Mesendoderm (in vitro differentiated cells): ENCODE results near the gene PIGO.
A peak's percentile ranks its signal among the peaks of the same experiment; 100 is the strongest.

Source experiments
- DNase-seq: peaks from one replicate; pipeline ENCODE4 v3.0.0; 2013
- H2AK5ac ChIP-seq: 2 replicates; pipeline ENCODE4 v1.6.1; 2013; ENCODE audit warnings: low read length, inconsistent platforms
- H2BK120ac ChIP-seq: 2 replicates; pipeline ENCODE4 v1.6.1; 2013; ENCODE audit warnings: low read depth, mild to moderate bottlenecking, low read length, moderate library complexity, mixed read lengths
- H2BK15ac ChIP-seq: replicated peaks from 2 replicates; pipeline ENCODE4 v1.6.1; 2013; ENCODE audit warnings: low read depth, mild to moderate bottlenecking, moderate library complexity
- H2BK5ac ChIP-seq: 2 replicates; pipeline ENCODE4 v1.6.1; 2013; ENCODE audit warnings: low read length, inconsistent platforms
- H3K18ac ChIP-seq: 2 replicates; pipeline ENCODE4 v1.6.1; 2013; ENCODE audit warnings: mild to moderate bottlenecking, low read length, mixed read lengths
- H3K23ac ChIP-seq: one replicate; pipeline ENCODE4 v1.6.1; 2013; ENCODE audit warnings: low read length
- H3K27ac ChIP-seq: 2 replicates; pipeline ENCODE4 v1.5.1; 2013; ENCODE audit warnings: low read depth, mild to moderate bottlenecking, inconsistent platforms, low read length, moderate library complexity
- H3K27me3 ChIP-seq: 2 replicates; pipeline ENCODE4 v1.6.1; 2013; ENCODE audit warnings: low read length, control low read depth, mild to moderate bottlenecking, inconsistent platforms; ENCODE audit not compliant: insufficient read depth, poor library complexity
- H3K36me3 ChIP-seq: 2 replicates; pipeline ENCODE4 v1.6.1; 2013; ENCODE audit warnings: low read length, inconsistent platforms; ENCODE audit not compliant: control insufficient read depth, insufficient read depth
- H3K4ac ChIP-seq: one replicate; pipeline ENCODE4 v1.6.1; 2013; ENCODE audit warnings: low read depth, mild to moderate bottlenecking, low read length, moderate library complexity
- H3K4me1 ChIP-seq: 2 replicates; pipeline ENCODE4 v1.6.1; 2013; ENCODE audit warnings: low read depth, low read length, inconsistent platforms; ENCODE audit not compliant: control insufficient read depth
- H3K4me2 ChIP-seq: 2 replicates; pipeline ENCODE4 v1.6.1; 2013; ENCODE audit warnings: low read length
- H3K4me3 ChIP-seq: 2 replicates; pipeline ENCODE4 v1.5.1; 2013; ENCODE audit warnings: mild to moderate bottlenecking, low read length
- H3K56ac ChIP-seq: one replicate; pipeline ENCODE4 v1.6.1; 2013; ENCODE audit warnings: low read length
- H3K79me1 ChIP-seq: 2 replicates; pipeline ENCODE4 v1.6.1; 2013; ENCODE audit warnings: low read length, inconsistent platforms
- H3K79me2 ChIP-seq: 2 replicates; pipeline ENCODE4 v1.6.1; 2013; ENCODE audit warnings: mild to moderate bottlenecking, low read length; ENCODE audit not compliant: control insufficient read depth, insufficient read depth
- H3K9ac ChIP-seq: 2 replicates; pipeline ENCODE4 v1.6.1; 2013; ENCODE audit warnings: low read length, inconsistent platforms
- H4K5ac ChIP-seq: one replicate; pipeline ENCODE4 v1.6.1; 2013; ENCODE audit warnings: low read length
- H4K8ac ChIP-seq: one replicate; pipeline ENCODE4 v1.6.1; 2013; ENCODE audit warnings: low read depth, mild to moderate bottlenecking, control low read depth, low read length, moderate library complexity
- WGBS: extraction: QIAGEN DNeasy Blood & Tissue Kit; methylation state at CpG from one replicate; pipeline ENCODE4 v1.1.7; 2013; ENCODE audit warnings: low lambda C conversion rate, missing lambda C conversion rate; ENCODE audit not compliant: insufficient coverage; ENCODE audit errors: extremely low coverage; 5-methylcytosine and 5-hydroxymethylcytosine counted together

PIGO gene

DNA sequence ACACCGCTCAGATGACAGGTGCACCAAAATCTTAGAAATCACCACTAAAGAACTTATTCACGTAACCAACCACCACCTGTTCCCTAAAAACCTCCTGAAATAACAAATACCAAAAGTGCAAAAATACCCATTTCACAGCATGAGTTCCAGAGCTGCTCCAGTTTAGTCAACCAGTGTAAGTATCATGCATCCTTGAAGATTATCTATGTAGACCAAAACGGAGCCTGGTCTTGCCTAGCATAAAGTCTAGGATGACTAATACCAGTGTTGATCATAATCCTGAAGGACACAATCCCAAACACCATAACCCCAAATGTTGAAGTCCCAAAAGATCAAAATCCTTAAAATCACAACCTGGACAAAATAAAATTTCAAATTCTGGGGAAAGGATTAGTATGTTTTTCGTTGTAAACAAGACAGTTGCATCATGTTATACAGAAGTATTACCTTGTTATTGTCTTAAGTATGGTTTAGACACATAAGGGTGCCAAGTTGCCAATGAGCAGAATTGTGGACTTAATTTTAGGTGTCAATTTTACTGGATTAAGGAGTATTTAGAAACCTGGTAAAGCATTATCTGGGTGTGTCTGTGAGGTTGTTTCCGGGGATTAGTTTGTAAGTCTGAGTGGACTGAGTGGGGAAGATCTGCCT is 42.1 kb downstream of the PIGO start:
- Histone ChIP-seq H2BK120ac (no peak overlapping the region), H2AK5ac (no peak overlapping the region), H3K4me1 (no peaks in the 10 kb centered on the region), H4K8ac (no peak overlapping the region), H3K79me2 (no peaks in the 10 kb centered on the region), H3K36me3 (peaks cover 24% of the 10 kb centered on the region), H3K27ac (no peak overlapping the region), H3K4me2 (no peak overlapping the region), H3K18ac (no peak overlapping the region), H3K4ac (no peak overlapping the region), H4K5ac (no peak overlapping the region), H3K23ac (no peak overlapping the region), H3K4me3 (no peak overlapping the region), H3K79me1 (peaks cover 6% of the 10 kb centered on the region), H2BK15ac (no peak overlapping the region), H2BK5ac (no peak overlapping the region), H3K27me3 (no peaks in the 10 kb centered on the region), H3K56ac (no peak overlapping the region), H3K9ac (no peak overlapping the region)
- WGBS: no CpG with 5 or more reads among the region's 5 CpGs
- no peak for DNase-seq

DNA sequence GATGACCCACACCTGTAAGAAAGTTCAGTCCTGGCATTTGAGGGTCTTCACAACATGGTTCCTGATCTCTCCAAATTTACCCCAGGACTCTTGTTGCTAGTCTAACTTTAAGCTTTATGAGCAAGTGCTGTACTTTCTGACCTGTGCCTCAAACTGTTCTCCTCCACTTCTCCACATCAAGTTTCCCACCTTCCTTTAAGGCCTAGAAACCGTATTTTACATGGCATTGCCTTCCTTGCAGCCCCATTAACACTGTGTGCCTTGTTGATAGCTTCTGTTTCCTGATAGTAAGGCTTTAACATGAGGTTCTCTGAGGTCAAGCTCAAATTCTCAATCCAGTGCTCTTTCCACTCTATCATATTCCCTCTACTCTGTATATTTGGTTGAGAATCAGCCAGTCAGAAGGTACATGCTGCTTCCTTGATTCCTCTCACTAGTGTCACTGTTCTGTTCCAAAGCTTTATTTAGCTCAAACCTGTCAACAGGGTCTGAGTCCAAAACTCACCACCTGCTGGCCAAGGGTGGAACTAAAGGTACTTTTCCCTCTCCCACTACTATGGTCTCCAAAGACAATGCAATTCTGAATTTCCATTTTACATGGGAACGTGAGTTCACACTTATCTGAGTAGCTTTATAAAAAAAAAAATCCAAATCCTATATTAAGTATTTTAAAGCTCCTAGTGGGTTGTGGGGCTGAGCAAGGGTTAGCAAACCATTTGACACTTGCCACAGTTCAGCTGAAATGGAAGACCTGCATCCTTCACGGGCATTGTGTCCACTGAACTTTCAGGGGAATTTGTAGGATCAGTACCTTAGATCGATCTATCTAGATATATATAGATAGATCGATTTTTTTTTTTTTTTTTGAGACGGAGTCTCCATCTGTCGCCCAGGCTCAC is 45.1 kb downstream of the PIGO start:
- no peak overlapping the region for H3K23ac ChIP-seq
- H3K4me2 ChIP-seq: no peak overlapping the region
- no peak overlapping the region for H2BK120ac ChIP-seq
- H3K9ac ChIP-seq: peak overlapping the region; percentile 27
- no peak overlapping the region for H3K27ac ChIP-seq
- H2BK5ac ChIP-seq: no peak overlapping the region
- H4K5ac ChIP-seq: no peak overlapping the region
- DNase-seq: peak; percentile 80
- H2BK15ac ChIP-seq: no peak overlapping the region
- peaks cover 3% of the 10 kb centered on the region for H3K36me3 ChIP-seq
- H3K4me1 ChIP-seq: no peaks in the 10 kb centered on the region
- H3K79me1 ChIP-seq: peaks cover 2% of the 10 kb centered on the region
- no peak overlapping the region for H2AK5ac ChIP-seq
- H4K8ac ChIP-seq: no peak overlapping the region
- peak overlapping the region; percentile 62 for H3K56ac ChIP-seq
- no peak overlapping the region for H3K4ac ChIP-seq
- no CpG with 5 or more reads among the region's 7 CpGs for WGBS
- H3K27me3 ChIP-seq: no peaks in the 10 kb centered on the region
- H3K79me2 ChIP-seq: no peaks in the 10 kb centered on the region
- no peak overlapping the region for H3K4me3 ChIP-seq
- no peak overlapping the region for H3K18ac ChIP-seq

DNA sequence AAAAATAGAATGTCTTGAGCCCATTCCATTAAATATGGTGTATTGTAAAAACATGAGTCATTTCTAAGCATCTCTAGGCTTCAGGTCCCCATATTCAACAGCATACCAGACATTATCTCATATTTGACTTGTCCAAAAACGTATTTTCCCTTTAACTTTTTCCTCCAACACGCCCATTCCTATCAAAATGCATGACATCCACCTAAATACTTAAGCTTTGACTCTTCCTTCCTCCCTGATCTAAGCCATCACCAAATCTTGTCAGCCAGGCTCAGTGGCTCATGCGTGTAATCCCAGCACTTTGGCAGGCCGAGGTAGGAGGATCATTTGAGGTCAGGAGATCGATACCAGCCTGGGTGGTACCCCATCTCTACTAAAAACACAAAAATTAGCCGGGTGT is 47.9 kb downstream of the PIGO start:
- H3K23ac ChIP-seq: no peak overlapping the region
- no peak for DNase-seq
- 100% methylated on average over 2 of the region's 6 CpGs for WGBS
- H3K4me2 ChIP-seq: no peak overlapping the region
- no peak overlapping the region for H2AK5ac ChIP-seq
- peaks cover 2% of the 10 kb centered on the region for H3K79me1 ChIP-seq
- no peak overlapping the region for H3K4me3 ChIP-seq
- no peak overlapping the region for H3K27ac ChIP-seq
- no peak overlapping the region for H2BK5ac ChIP-seq
- no peak overlapping the region for H2BK15ac ChIP-seq
- no peak overlapping the region for H4K5ac ChIP-seq
- H3K56ac ChIP-seq: no peak overlapping the region
- no peaks in the 10 kb centered on the region for H3K27me3 ChIP-seq
- no peaks in the 10 kb centered on the region for H3K79me2 ChIP-seq
- H2BK120ac ChIP-seq: no peak overlapping the region
- no peak overlapping the region for H4K8ac ChIP-seq
- no peak overlapping the region for H3K4ac ChIP-seq
- H3K36me3 ChIP-seq: no peaks in the 10 kb centered on the region
- no peaks in the 10 kb centered on the region for H3K4me1 ChIP-seq
- H3K18ac ChIP-seq: no peak overlapping the region
- H3K9ac ChIP-seq: no peak overlapping the region

DNA sequence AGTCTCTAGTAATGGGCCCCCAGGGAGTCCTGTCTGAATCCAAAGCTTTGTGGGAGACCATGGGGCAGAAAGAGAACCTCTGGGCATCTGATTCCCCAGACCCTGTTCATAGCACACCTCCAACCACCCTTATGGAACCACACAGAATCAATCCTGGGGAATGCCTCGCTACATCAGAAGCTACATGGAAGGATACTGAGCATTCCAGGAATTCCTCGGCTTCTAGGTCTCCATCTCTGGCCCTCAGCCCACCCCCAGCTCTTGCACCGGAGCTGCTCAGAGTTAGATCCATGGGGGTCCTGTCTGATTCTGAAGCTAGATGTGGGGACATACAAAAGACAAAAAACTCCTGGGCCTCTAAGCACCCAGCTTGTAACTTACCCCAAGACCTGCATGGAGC is 52.3 kb downstream of the PIGO start:
- no peak overlapping the region for H4K8ac ChIP-seq
- no peak overlapping the region for H4K5ac ChIP-seq
- no peak overlapping the region for H2AK5ac ChIP-seq
- H3K79me1 ChIP-seq: no peaks in the 10 kb centered on the region
- no peak overlapping the region for H3K27ac ChIP-seq
- no peaks in the 10 kb centered on the region for H3K27me3 ChIP-seq
- H2BK15ac ChIP-seq: no peak overlapping the region
- WGBS: no CpG with 5 or more reads among the region's 3 CpGs
- no peak overlapping the region for H2BK5ac ChIP-seq
- H3K36me3 ChIP-seq: peaks cover 4% of the 10 kb centered on the region
- H3K9ac ChIP-seq: no peak overlapping the region
- no peak overlapping the region for H3K23ac ChIP-seq
- no peaks in the 10 kb centered on the region for H3K4me1 ChIP-seq
- H3K79me2 ChIP-seq: no peaks in the 10 kb centered on the region
- H3K56ac ChIP-seq: no peak overlapping the region
- H3K4ac ChIP-seq: no peak overlapping the region
- H2BK120ac ChIP-seq: no peak overlapping the region
- H3K18ac ChIP-seq: no peak overlapping the region
- no peak overlapping the region for H3K4me3 ChIP-seq
- H3K4me2 ChIP-seq: no peak overlapping the region
- peak; percentile 78 for DNase-seq

DNA sequence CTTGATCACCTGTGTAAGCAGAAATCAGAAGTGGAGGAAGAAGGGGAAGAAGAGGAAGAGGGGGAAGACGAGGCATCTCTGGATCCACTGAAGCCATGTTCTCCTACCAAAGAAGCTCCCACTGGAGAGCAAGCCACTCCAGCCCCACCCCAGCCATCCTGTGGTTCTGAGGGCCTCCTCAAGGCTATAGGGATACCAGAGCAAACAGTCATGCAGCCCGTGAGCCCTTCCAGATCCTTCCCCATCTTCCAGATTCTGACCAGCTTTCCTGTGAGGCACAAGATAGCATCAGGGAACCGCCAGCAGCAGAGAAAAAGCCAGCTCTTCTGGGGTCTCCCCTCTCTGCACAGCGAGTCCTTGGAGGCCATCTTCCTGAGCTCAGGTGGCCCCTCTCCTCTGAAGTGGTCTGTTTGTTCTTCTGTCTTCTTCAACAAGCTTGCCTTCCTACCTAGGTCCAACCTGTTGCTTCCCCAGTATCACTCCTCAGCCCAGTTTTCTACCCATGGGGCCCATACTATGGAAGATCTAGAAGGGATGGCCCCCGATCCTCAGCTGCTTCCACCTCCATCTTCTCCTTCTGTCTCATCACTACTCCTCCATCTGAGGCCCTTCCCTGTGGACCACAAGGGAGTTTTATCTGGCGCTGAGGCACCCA is 53.4 kb downstream of the PIGO start:
- Histone ChIP-seq H2BK15ac (no peak overlapping the region), H3K4me1 (no peaks in the 10 kb centered on the region), H3K56ac (no peak overlapping the region), H3K79me2 (no peaks in the 10 kb centered on the region), H3K27me3 (no peaks in the 10 kb centered on the region), H3K79me1 (no peaks in the 10 kb centered on the region), H3K23ac (no peak overlapping the region), H4K5ac (no peak overlapping the region), H3K27ac (no peak overlapping the region), H2BK5ac (no peak overlapping the region), H3K4me2 (no peak overlapping the region), H3K18ac (no peak overlapping the region), H3K36me3 (peaks cover 4% of the 10 kb centered on the region), H2BK120ac (no peak overlapping the region), H4K8ac (no peak overlapping the region), H3K4ac (no peak overlapping the region), H3K4me3 (no peak overlapping the region), H2AK5ac (no peak overlapping the region), H3K9ac (no peak overlapping the region)
- no peak for DNase-seq
- no CpG with 5 or more reads among the region's 6 CpGs for WGBS
